ENCODE data around the gene SETBP1. TPM values are rescaled to one million over a fixed set of nuclear protein-coding genes. Genes with fewer than 3 reads are reported as not detected.

The SETBP1 gene
- total and polyA plus RNA-seq, 2 of the 8 experiments (the other 6 are each of a cell fraction or from before 2014, with no cell fraction given) = 2.0 to 6.5 TPM

- Histone ChIP-seq H3K79me1 (ENCODE audit: low read depth, low read length) (no peaks in the 10 kb centered on the region), H3K23ac (ENCODE audit: insufficient read length) (no peak overlapping the region), H3K23me2 (ENCODE audit: low read depth, low read length) (no peaks in the 10 kb centered on the region), H3K27me3 (replicated peaks in 1 of 4; ENCODE audit: control insufficient read depth in 3 of 4, extremely low read depth in 1 of 4, insufficient read depth in 3 of 4, low read length in 3 of 4) (no peaks in the 10 kb centered on the region), H2BK20ac (ENCODE audit: low read length) (no peak overlapping the region), H3K56ac (replicated peaks; ENCODE audit: insufficient read length, low read depth, low read length) (no peak overlapping the region), H2BK5ac (ENCODE audit: low read depth, low read length) (no peak overlapping the region), H3K18ac (ENCODE audit: extremely low read depth, low read length) (no peak overlapping the region), H2BK15ac (ENCODE audit: low read length) (no peak overlapping the region), H3K4me3 (ENCODE audit: extremely low read depth in 1 of 4, insufficient read depth in 2 of 4, low read depth in 3 of 4, low read length in 4 of 4) (no peak overlapping the region), H3K4me2 (ENCODE audit: insufficient read depth in 1 of 2, low read depth in 2 of 2, low read length in 2 of 2) (no peak overlapping the region), H4K8ac (ENCODE audit: extremely low read depth, insufficient read depth, low read length) (no peak overlapping the region), H4K91ac (replicated peaks; ENCODE audit: insufficient read length, low read length) (no peak overlapping the region), H3K4ac (replicated peaks; ENCODE audit: insufficient read length, low read depth, low read length) (no peak overlapping the region), H2AFZ (ENCODE audit: low read length) (no peak overlapping the region), H4K5ac (ENCODE audit: insufficient read length, low read depth, low read length) (no peak overlapping the region), H3K9ac (replicated peaks in 1 of 4; ENCODE audit: extremely low read depth in 1 of 4, low read depth in 3 of 4, low read length in 3 of 4) (no peak overlapping the region), H3K27ac (ENCODE audit: low read depth, low read length) (no peak overlapping the region), H2BK12ac (ENCODE audit: low read depth, low read length) (no peak overlapping the region), H3K9me3 (ENCODE audit: insufficient read depth in 2 of 2, low read depth in 1 of 2, low read length in 1 of 2) (peaks cover 0 to 1% of the 10 kb centered on the region in 2 experiments; a peak in 1 of 4 replicates), H3K14ac (ENCODE audit: insufficient read length) (no peak overlapping the region), H2BK120ac (replicated peaks; ENCODE audit: low read depth, low read length) (no peak overlapping the region), H2AK5ac (ENCODE audit: low read depth, low read length) (no peak overlapping the region), H3K4me1 (replicated peaks in 1 of 4; ENCODE audit: control insufficient read depth in 3 of 4, insufficient read depth in 4 of 4, low read length in 3 of 4) (peaks cover 0 to 9% (median 3%) of the 10 kb centered on the region in 4 experiments; a peak in 3 of 7 replicates), H3K79me2 (ENCODE audit: control insufficient read depth in 1 of 2, insufficient read depth in 2 of 2, low read length in 2 of 2) (no peaks in the 10 kb centered on the region), H3K36me3 (ENCODE audit: control insufficient read depth in 2 of 4, insufficient read depth in 4 of 4, low read length in 3 of 4) (no peaks in the 10 kb centered on the region), H4K20me1 (replicated peaks in 1 of 2; ENCODE audit: control insufficient read depth in 1 of 2, insufficient read depth in 2 of 2, low read length in 2 of 2) (no peaks in the 10 kb centered on the region)
- 88% methylated on average over 4 of the region's 4 CpGs; no CpG with 5 or more reads in 1 of the 2 experiments for WGBS, 2 experiments (ENCODE audit: extremely low coverage in 1 of 2, insufficient coverage in 1 of 2, insufficient read length in 1 of 2, insufficient replicate concordance in 2 of 2, low coverage in 1 of 2, low lambda C conversion rate in 2 of 2, missing lambda C conversion rate in 1 of 2)
- POLR2A ChIA-PET (ENCODE audit: partially characterized antibody) = no interaction called here
- FAIRE-seq (no peak), DNase-seq (ENCODE audit: low read depth in 1 of 2, low spot score in 2 of 2) (no peak)
- CTCF ChIA-PET (ENCODE audit: partially characterized antibody) = interaction anchor here (1.0 to 1.5 kb wide), 2 partner anchors 11 to 16 kb away, joined by 3 to 4 read pairs; no protein-coding TSS in a partner anchor
- no peak for TF ChIP-seq CHD2 (IDR thresholded peaks at IDR 0.05; ENCODE audit: low read length)
- no peak for TF ChIP-seq BCL11A (IDR thresholded peaks at IDR 0.05; ENCODE audit: low read depth in 2 of 2, low read length in 2 of 2)
- TF ChIP-seq SIX5 (IDR thresholded peaks at IDR 0.05; ENCODE audit: low read depth, low read length) = no peak
- TF ChIP-seq CHD1 (IDR thresholded peaks at IDR 0.05; ENCODE audit: low read depth, low read length) = no peak
- no peak for TF ChIP-seq SP4 (IDR thresholded peaks at IDR 0.05; ENCODE audit: low read length)
- TF ChIP-seq GTF2F1 (IDR thresholded peaks at IDR 0.05; ENCODE audit: borderline replicate concordance, low read depth, low read length) = no peak
- no peak for TF ChIP-seq CBX8 (IDR thresholded peaks at IDR 0.05; ENCODE audit: borderline replicate concordance, low read depth, low read length)
- no peak for TF ChIP-seq TBP (IDR thresholded peaks at IDR 0.05; ENCODE audit: low read depth, low read length)
Measured at GRCh38 chr18:44885507-44885906, 204.8 kb downstream of the SETBP1 start.

All from H1 (cell line).